Testis (tissue), 5 donors: ENCODE data around the gene DACT3. TPM values are rescaled to one million over a fixed set of nuclear protein-coding genes. Genes with fewer than 3 reads are reported as not detected.

Experiments used
- DNase-seq: peaks from one replicate; pipeline ENCODE4 v3.0.0-alpha.2; 2019
- H3K27ac ChIP-seq, 2 donors: fragments of 200-600 bp; sonication (generic); one replicate each; pipeline ENCODE4 v1.5.1; 2019
- H3K27me3 ChIP-seq: fragments of 200-600 bp; sonication (generic); one replicate; pipeline ENCODE4 v1.5.1; 2019
- H3K36me3 ChIP-seq: fragments of 200-600 bp; sonication (generic); one replicate; pipeline ENCODE4 v1.5.1; 2017; ENCODE audit warnings: low read depth; ENCODE audit errors: missing control alignments
- H3K4me1 ChIP-seq: fragments of 200-600 bp; sonication (generic); one replicate; pipeline ENCODE4 v1.5.1; 2019
- H3K4me3 ChIP-seq, 2 donors: fragments of 200-600 bp; sonication (generic); one replicate each; pipeline ENCODE4 v1.5.1; 2017 to 2019
- H3K9me3 ChIP-seq: fragments of 200-600 bp; sonication (generic); one replicate; pipeline ENCODE4 v1.5.1; 2017
- CTCF ChIP-seq, 3 experiments: fragments of 450-650 bp in 2 of 3; fragments of 200-600 bp in 1 of 3; sonication (generic) in 1 of 3; IDR thresholded peaks; one replicate each; pipeline ENCODE4 v1.5.1; 2016 to 2019; ENCODE audit warnings: antibody characterized with exemption in 3 of 3, mild to moderate bottlenecking in 2 of 3, moderate library complexity in 1 of 3
- POLR2A ChIP-seq: fragments of 450-650 bp; IDR thresholded peaks from one replicate; pipeline ENCODE4 v1.6.1; 2017; ENCODE audit warnings: antibody characterized with exemption, mild to moderate bottlenecking, moderate library complexity
- WGBS, 2 donors: methylation state at CpG; one replicate each; pipeline ENCODE4 v1.1.5; 2018; 5-methylcytosine and 5-hydroxymethylcytosine counted together
- intact Hi-C: fragments of 100-400 bp; cut with DNase I; formaldehyde crosslinking; loops from one replicate; pipeline ENCODE4 v1.15.1; 2023; ENCODE audit warnings: low total_unique reads
- long read RNA-seq, 2 donors: transcript quantifications; one replicate each; lab custom pipeline, GENCODE V29; 2026
- polyA plus RNA-seq: library from polyadenylated mRNA; stranded (reverse); fragments of 350-450 nt; fragmentation: Illumina TruSeq; extraction: RNeasy Lipid Tissue Mini Kit (QIAGEN cat#74804); gene quantifications from one replicate; pipeline ENCODE4 v1.2.3, GENCODE V29; 2014; ENCODE audit warnings: low read depth, low replicate concordance; ENCODE audit not compliant: insufficient read depth
- total RNA-seq, 2 donors: library from RNA; depleted of rRNA; stranded (reverse); fragments of >200 nt; gene quantifications; one replicate each; pipeline ENCODE4 v1.2.3, GENCODE V29; 2016

The DACT3 gene
- 10 to 100 TPM; 17.2 to 30.6 TPM for total RNA-seq
- 19.8 TPM for polyA plus RNA-seq
- long read RNA-seq, donor 1, transcript DACT3-202 (4 exons, 2,834 nt) = major isoform, 8 of 12 reads
- long read RNA-seq, donor 1, partial matches to known transcripts = 0 of 12 reads
- long read RNA-seq, donor 1, other reads (novel, unspliced or antisense) = 0 of 12 reads
- long read RNA-seq, donor 2, partial matches to known transcripts = 0 of 3 reads
- long read RNA-seq, donor 2, other reads (novel, unspliced or antisense) = 0 of 3 reads

- no peak for TF ChIP-seq POLR2A
- peak in 1 of 3 experiments; percentile 32 for TF ChIP-seq CTCF (IDR thresholded peaks at IDR 0.05)
Measured at GRCh38 chr19:46661020-46661731, at the start of gene DACT3. Gene DACT3 (minus strand): TSS chr19:46661182. CDS start chr19:46661064, 118 bp downstream.

GRCh38 chr19:46710687-46711086 is 49.7 kb upstream of the DACT3 start:
- H3K36me3 ChIP-seq = no peaks in the 10 kb centered on the region
- peak overlapping the region in 1 of 2 donors; percentile 4 for H3K4me3 ChIP-seq
- no peak overlapping the region for H3K27ac ChIP-seq
- intact Hi-C loops = no loop called here
- peaks cover 15% of the 10 kb centered on the region for H3K4me1 ChIP-seq
- WGBS, 2 donors = 61 to 75% methylated on average over 25 of the region's 25 CpGs
- no peaks in the 10 kb centered on the region for H3K27me3 ChIP-seq
- peak; percentile 51 for DNase-seq
- TF ChIP-seq CTCF (IDR thresholded peaks at IDR 0.05) (no peak), POLR2A (no peak)
- no peaks in the 10 kb centered on the region for H3K9me3 ChIP-seq

More at GRCh38 chr19:46661020-46661731, at the start of gene DACT3:
- peaks cover 22% of the 10 kb centered on the region for H3K4me1 ChIP-seq
- no peaks in the 10 kb centered on the region for H3K27me3 ChIP-seq
- no peaks in the 10 kb centered on the region for H3K9me3 ChIP-seq
- DNase-seq = peak; percentile 100
- H3K27ac ChIP-seq = peak within 1 kb of the TSS; percentile 63 to 85
- H3K4me3 ChIP-seq = peak within 1 kb of the TSS; percentile 62 to 78
- intact Hi-C loops = no loop called here
- 0% methylated on average over 1 to 30 of the region's 61 CpGs for WGBS, 2 donors
- no peaks in the 10 kb centered on the region for H3K36me3 ChIP-seq

- DNase-seq = peak; percentile 85
- intact Hi-C loops = no loop called here
- Histone ChIP-seq H3K36me3 (no peaks in the 10 kb centered on the region), H3K27me3 (no peaks in the 10 kb centered on the region), H3K4me3 (no peak overlapping the region), H3K4me1 (no peaks in the 10 kb centered on the region), H3K9me3 (no peaks in the 10 kb centered on the region), H3K27ac (no peak overlapping the region)
- 34 to 38% methylated on average over 19 to 21 of the region's 21 CpGs for WGBS, 2 donors
- TF ChIP-seq CTCF (IDR thresholded peaks at IDR 0.05) (peak; percentile 78 to 97 (median 90)), POLR2A (no peak)
Measured at GRCh38 chr19:46704379-46705076, 43.5 kb upstream of the DACT3 start.

GRCh38 chr19:46700704-46701103 is 39.7 kb upstream of the DACT3 start:
- TF ChIP-seq CTCF (IDR thresholded peaks at IDR 0.05) (no peak), POLR2A (no peak)
- Histone ChIP-seq H3K36me3 (no peaks in the 10 kb centered on the region), H3K27me3 (no peaks in the 10 kb centered on the region), H3K9me3 (no peaks in the 10 kb centered on the region), H3K4me3 (no peak overlapping the region), H3K27ac (no peak overlapping the region), H3K4me1 (no peaks in the 10 kb centered on the region)
- WGBS, 2 donors = 92 to 95% methylated on average over 13 of the region's 13 CpGs
- no peak for DNase-seq
- intact Hi-C loops = no loop called here
